Left hindlimb (tissue), 1 donor: Measurements from ENCODE around the gene FBXO24.

Source experiments
- DNase-seq: peaks from one replicate; pipeline ENCODE4 v3.0.0-alpha.2; 2018

Gene FBXO24

GRCh38 chr7:100575206-100575631 lies 10.9 kb upstream of the FBXO24 start:
- no peak for DNase-seq

DNA sequence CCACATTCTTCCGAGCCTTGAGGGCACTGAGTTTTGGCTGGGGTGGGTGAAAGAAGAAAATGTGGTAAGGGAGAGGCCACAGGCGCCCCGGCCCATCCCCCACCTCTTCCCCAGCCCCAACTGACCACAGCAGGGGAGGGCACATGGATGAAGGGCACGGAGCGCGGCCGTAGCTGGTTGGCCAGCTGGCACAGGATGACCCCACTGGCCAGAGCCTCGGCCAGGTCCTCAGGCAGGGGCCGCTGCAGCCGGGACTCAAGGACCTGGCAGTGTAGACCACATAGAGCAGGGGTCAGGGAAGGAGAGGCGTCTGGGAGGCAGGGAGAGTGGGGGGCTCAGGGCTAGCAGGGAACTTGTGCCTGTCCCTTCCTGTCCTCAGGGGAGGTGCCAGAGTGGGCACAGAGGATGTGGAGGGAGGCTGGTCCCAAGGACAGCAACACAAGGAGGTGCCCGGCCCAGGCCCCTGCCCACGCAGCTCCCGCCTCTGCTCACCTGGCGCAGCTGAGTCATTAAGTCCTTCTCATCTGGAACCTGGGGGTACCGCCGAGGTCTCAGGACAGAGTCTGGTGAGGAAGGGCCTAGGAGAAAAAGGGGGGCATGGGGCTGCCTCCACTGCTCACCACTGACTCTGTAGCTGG lies 10.3 kb upstream of the FBXO24 start:
- no peak for DNase-seq

- no peak for DNase-seq
Observed at GRCh38 chr7:100576384-100576993, 9.6 kb upstream of the FBXO24 start.

DNA sequence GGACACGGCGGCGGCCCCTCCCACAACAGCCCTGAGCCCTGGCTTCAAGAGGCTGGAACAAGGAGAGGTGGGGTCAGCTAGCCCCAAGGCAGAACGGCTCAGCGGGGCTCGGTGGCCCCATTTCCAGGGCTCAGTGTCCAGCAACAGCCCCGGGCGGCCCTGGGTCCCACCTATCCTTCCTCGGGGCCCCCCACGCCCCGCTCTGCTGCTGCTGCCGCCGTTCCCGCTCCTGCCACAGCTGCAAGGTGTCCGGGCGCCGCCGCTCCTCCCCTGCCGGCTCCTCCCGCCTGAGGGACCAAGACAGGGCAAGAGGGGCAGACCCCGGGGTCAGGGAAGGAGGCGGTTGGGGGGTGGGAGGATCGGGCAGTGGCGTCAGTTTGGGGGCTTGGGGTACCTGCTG lies 9.0 kb upstream of the FBXO24 start:
- DNase-seq = no peak

GRCh38 chr7:100577507-100577906 lies 8.6 kb upstream of the FBXO24 start:
- no peak for DNase-seq

GRCh38 chr7:100578246-100579183 lies 7.6 kb upstream of the FBXO24 start:
- DNase-seq = no peak

DNA sequence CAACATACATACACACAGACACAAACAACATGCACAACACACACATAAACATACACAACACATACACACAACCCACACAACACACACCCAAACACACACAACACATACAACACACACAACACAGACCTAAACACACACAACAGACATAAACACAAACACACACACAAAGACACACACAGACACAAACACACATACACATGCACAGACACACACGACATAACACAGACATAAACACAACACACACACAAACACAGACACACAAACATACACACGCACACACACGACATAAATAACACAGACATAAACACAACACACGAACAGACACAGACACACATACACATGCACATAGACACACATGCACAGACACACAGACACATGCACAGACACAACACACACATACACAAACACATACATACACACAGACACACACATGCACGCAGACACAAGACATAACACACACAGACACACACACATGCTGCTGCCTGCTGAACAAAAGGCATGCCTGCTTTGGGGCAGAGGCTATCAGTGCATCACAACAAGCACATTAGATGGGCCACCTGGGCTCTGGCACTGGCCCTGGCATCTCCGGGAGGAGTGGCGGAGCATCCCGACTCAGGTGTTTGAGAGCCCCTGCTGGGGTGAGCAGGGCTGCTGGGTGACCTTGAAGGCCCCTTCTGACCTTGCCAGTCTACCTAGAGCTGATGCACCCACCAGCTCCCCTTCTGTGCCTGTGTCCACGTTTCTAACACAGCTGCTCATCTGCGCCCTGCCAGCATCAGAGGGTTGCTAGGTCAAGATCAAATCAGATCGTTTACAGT lies 5.5 kb upstream of the FBXO24 start:
- DNase-seq = no peak

- DNase-seq = no peak
Observed at GRCh38 chr7:100582041-100582579, 4.0 kb upstream of the FBXO24 start.

DNA sequence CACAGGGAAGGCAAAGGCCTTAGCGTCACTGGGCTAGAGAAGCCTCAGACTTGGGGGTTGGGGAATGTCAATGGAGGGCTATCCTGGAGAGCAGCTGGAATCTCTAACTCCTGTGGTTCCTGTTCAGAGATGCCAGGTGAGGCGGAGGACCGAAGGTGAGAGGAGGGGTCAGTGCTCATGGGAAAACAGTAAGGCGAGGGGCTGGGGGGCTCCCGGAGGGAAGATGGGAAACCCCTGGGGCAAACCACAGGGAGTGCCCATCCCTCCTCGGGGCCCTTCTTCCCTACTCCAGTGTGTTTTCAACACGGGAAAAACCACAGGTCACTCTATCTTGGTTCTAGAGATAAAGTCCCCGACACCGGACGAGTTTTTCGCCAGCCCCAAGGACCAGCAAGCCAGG lies 3.5 kb upstream of the FBXO24 start:
- no peak for DNase-seq

GRCh38 chr7:100583132-100584053 lies 2.7 kb upstream of the FBXO24 start:
- no peak for DNase-seq

- no peak for DNase-seq
Observed at GRCh38 chr7:100584054-100584682, 2.0 kb upstream of the FBXO24 start.

DNA sequence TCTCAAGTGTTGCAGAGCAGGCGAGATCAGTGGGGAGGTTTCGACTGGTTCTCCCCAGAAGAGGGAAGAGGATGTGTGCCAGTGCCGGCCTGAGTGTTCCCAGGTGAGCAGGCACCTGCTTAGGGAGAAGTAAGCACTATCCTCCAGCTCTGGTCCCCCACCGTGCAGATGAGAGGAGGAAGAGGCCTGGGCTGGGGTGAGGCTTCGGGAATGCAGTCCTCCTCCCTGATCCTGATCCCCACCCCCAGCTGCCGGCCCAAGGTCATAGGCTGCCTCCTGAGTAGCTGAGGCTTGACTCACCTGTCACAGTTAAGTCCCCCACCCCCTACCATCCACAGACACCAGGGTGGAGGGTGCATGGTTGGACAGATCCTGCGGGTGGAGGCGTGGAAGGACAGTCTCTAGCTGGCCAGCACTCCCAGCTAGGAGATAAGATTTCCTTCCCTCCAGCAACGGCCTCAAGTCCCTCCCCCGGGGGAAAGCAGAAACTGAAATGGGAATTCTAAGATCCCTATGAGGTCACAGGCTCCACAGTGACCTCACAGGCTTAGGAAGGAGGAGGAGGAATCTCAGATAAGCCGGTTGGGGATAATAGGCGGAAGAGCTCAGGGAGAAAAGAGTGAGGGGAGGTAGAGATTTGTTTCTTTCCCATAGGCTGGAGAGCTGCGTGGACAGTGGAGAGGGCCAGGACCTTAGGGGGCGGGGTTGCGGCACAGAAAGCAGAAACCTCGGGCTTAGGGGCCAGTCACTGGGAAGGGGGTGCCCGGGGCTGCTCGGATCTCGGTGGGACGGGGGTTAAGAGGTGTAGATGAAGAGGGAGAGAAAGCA lies 1.2 kb upstream of the FBXO24 start:
- DNase-seq = no peak

GRCh38 chr7:100585511-100586265 lies 440 bp upstream of the FBXO24 start, which contains the start of gene LRCH4:
TSS of gene LRCH4 (minus strand) at chr7:100586129. CDS start at chr7:100586100, 29 bp downstream.
- DNase-seq = no peak

DNA sequence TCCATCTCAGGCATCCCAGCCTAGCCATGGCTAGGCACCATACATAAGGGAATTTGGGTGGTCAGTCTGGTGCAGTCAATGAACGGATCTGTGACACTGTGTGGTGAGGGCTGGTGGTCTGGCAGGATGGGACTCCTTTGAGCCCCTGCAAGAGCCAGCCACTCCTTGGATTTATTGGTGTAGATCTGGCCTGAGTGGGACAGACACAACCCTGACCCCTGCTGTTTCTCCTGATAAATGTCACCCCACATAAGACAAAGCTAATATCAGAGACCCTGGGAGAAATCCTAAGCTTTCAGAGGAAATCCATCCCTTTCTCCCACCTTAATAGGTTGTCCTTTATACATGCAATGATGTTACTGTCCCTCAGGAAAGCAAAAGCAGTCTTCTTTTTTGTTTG lies 2.3 kb downstream of the FBXO24 start:
- DNase-seq = no peak

DNA sequence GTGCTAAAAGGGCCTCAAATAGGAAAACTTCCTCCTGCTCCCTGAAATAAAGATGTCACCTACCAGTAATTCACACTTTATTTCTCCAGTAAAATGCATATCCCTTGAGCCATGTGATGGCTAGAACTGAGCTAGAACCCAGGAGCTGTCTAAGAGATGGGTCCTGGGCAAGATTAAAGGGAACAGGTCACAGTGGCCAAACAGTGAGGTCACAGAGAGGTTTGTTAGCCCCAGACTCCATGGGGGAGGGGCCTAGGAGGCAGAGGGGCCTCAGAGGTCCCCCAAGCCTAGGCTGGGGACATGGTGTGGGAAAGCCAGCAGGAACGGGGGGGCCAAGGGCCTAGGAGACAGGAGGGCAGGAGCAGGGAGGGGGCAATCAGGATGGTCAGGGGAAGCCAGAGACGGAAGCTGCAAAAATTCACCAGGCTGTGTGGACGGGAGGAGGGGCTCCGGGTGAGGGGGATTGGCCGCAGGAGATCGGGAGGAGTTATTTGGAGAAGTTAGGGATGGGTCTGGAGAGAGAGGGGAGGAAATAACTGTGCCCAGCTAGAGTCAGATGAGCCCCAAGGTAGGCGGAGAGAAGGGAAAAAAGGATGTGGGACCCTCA lies 3.3 kb downstream of the FBXO24 start:
- no peak for DNase-seq

GRCh38 chr7:100590077-100590737 lies 4.1 kb downstream of the FBXO24 start:
- DNase-seq = no peak

DNA sequence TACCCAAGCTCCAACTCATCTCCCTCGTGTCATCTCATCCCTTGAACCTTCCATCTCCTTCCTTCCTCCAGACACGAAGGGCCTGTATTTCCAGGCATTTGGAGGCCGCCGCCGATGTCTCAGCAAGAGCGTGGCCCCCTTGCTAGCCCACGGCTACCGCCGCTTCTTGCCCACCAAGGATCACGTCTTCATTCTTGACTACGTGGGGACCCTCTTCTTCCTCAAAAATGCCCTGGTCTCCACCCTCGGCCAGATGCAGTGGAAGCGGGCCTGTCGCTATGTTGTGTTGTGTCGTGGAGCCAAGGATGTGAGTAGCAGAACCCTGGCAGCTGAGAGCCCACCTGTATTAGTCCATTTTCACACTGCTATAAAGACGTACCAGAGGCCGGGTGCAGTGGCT lies 5.5 kb downstream of the FBXO24 start:
- no peak for DNase-seq

DNA sequence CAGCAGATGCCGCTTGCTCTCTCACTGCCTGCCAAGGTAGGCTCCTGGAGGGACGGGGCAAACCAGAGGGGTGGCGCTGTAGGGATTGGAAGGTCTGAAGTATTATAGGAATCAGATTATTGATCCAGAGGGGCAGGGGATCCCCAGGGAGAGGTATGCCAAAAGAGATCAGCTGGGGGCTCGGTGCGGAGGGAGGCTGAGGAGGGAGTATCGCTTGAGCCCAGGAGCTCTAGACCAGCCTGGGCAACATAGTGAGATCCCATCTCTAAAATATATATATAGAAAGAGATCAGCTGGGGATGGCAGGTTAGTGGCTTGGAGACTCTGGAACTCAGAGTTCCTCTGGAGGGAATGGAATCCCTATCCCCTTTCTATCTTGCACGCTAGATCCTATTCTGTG lies 9.1 kb downstream of the FBXO24 start:
- DNase-seq = no peak
